Lung (tissue), 13 donors: ENCODE measurements around the gene SLC43A1. TPM values are rescaled to one million over a fixed set of nuclear protein-coding genes. Genes with fewer than 3 reads are reported as not detected.

Experiments used
- ATAC-seq: fragments of 200-7000 bp; cut with Tn5 transposase; one replicate; pipeline ENCODE4 v1.9.1; 2020; ENCODE audit warnings: moderate number of reproducible peaks; ENCODE audit not compliant: insufficient read depth, low FRiP score
- DNase-seq, 3 donors: peaks; one replicate each; pipeline ENCODE4 v3.0.0-alpha.2; 2013 to 2017
- H3K27ac ChIP-seq, 2 donors: one replicate each; pipeline ENCODE4 v1.5.1; 2013; ENCODE audit warnings: mild to moderate bottlenecking in 2 of 2, moderate library complexity in 2 of 2, control low read depth in 1 of 2, inconsistent platforms in 1 of 2, low read depth in 1 of 2, low read length in 1 of 2
- H3K27me3 ChIP-seq, 3 donors: one replicate each; pipeline ENCODE4 v1.5.1; 2013; ENCODE audit warnings: low read length in 2 of 3; ENCODE audit not compliant: control insufficient read depth in 3 of 3, insufficient read depth in 3 of 3
- H3K36me3 ChIP-seq, 4 donors: one replicate each; pipeline ENCODE4 v1.5.1; 2013; ENCODE audit warnings: low read length in 4 of 4, mild to moderate bottlenecking in 1 of 4, moderate library complexity in 1 of 4; ENCODE audit not compliant: control insufficient read depth in 4 of 4, insufficient read depth in 4 of 4
- H3K4me1 ChIP-seq, 5 donors: one replicate each; pipeline ENCODE4 v1.5.1; 2013; ENCODE audit warnings: low read length in 5 of 5, mild to moderate bottlenecking in 2 of 5, moderate library complexity in 1 of 5; ENCODE audit not compliant: control insufficient read depth in 5 of 5, insufficient read depth in 5 of 5
- H3K4me3 ChIP-seq: one replicate; pipeline ENCODE4 v1.5.1; 2013; ENCODE audit warnings: mild to moderate bottlenecking, control low read depth, moderate library complexity
- H3K9ac ChIP-seq, 2 donors: one replicate each; pipeline ENCODE4 v1.5.1; 2013; ENCODE audit warnings: low read length in 2 of 2, control low read depth in 1 of 2; ENCODE audit not compliant: insufficient read depth in 1 of 2
- H3K9me3 ChIP-seq, 4 donors: one replicate each; pipeline ENCODE4 v1.5.1; 2013; ENCODE audit warnings: low read length in 3 of 4, mild to moderate bottlenecking in 1 of 4, moderate library complexity in 1 of 4; ENCODE audit not compliant: control insufficient read depth in 4 of 4, insufficient read depth in 3 of 4
- WGBS, 2 donors: extraction: QIAGEN DNeasy Blood & Tissue Kit; methylation state at CpG; one replicate each; pipeline ENCODE4 v1.1.7; 2013; 5-methylcytosine and 5-hydroxymethylcytosine counted together
- polyA plus RNA-seq, 2 donors: library from polyadenylated mRNA; stranded (reverse); fragments of 200-250 nt; gene quantifications; one replicate each; pipeline ENCODE4 v1.2.1, GENCODE V29; 2013
- small RNA-seq: library from RNA; depleted of rRNA; stranded (forward); fragments of <200 nt; gene quantifications from one replicate; pipeline ENCODE3, GENCODE V24; 2014; ENCODE audit warnings: low replicate concordance
- total RNA-seq, 2 donors: library from RNA; depleted of rRNA in 1 of 2; stranded (reverse); fragments of >200 nt in 1 of 2; gene quantifications; one replicate each; pipeline ENCODE4 v1.2.1, GENCODE V29; 2014 to 2021
- TF ChIP-seq, protein P1 (sequence below): IDR thresholded peaks from 2 replicates; pipeline ENCODE4 v1.5.1; 2012; ENCODE audit warnings: mild to moderate bottlenecking; ENCODE audit errors: control extremely low read depth, extremely low read depth
- donor health status: control.
- donor health status: control.
- donor health status: Bipolar disorder and iron deficiency.
- donor health status: healthy.
- donor health status: DM: yes; HTN: yes; CAD: no.

The SLC43A1 gene
- total and polyA plus RNA-seq, 4 donors, result 10.3 to 18.7 (median 16.7) TPM

DNA sequence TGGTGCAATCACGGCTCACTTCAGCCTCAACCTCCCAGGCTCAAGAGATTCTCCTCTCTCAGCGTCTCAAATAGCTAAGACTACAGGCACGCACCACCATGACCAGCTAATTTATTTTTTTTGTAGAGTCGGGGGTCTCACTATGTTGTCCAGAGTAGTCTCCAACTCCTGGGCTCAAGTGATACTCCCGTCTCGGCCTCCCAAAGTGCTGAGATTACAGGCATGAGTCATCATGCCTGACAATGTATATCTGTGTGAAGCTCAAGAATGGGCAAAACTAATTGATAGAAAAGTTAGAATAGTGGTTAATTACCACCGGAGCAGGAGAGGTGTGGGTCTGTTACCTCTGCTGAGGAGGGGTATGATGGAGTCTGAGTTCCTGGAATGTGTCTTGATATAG is 79.5 kb downstream of the SLC43A1 start:
- H3K4me1 ChIP-seq, result peaks cover 0 to 15% (median 14%) of the 10 kb centered on the region in 5 donors
- TF ChIP-seq, protein P1, sequence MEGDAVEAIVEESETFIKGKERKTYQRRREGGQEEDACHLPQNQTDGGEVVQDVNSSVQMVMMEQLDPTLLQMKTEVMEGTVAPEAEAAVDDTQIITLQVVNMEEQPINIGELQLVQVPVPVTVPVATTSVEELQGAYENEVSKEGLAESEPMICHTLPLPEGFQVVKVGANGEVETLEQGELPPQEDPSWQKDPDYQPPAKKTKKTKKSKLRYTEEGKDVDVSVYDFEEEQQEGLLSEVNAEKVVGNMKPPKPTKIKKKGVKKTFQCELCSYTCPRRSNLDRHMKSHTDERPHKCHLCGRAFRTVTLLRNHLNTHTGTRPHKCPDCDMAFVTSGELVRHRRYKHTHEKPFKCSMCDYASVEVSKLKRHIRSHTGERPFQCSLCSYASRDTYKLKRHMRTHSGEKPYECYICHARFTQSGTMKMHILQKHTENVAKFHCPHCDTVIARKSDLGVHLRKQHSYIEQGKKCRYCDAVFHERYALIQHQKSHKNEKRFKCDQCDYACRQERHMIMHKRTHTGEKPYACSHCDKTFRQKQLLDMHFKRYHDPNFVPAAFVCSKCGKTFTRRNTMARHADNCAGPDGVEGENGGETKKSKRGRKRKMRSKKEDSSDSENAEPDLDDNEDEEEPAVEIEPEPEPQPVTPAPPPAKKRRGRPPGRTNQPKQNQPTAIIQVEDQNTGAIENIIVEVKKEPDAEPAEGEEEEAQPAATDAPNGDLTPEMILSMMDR, result no peak
- WGBS, 2 donors, result 86 to 90% methylated on average over 7 of the region's 7 CpGs
- no peak overlapping the region for H3K27ac ChIP-seq
- no peak for ATAC-seq
- no peak overlapping the region for H3K9ac ChIP-seq
- H3K9me3 ChIP-seq, result no peaks in the 10 kb centered on the region
- no peak overlapping the region for H3K4me3 ChIP-seq
- no peaks in the 10 kb centered on the region for H3K27me3 ChIP-seq
- DNase-seq, result no peak
- H3K36me3 ChIP-seq, result no peaks in the 10 kb centered on the region

DNA sequence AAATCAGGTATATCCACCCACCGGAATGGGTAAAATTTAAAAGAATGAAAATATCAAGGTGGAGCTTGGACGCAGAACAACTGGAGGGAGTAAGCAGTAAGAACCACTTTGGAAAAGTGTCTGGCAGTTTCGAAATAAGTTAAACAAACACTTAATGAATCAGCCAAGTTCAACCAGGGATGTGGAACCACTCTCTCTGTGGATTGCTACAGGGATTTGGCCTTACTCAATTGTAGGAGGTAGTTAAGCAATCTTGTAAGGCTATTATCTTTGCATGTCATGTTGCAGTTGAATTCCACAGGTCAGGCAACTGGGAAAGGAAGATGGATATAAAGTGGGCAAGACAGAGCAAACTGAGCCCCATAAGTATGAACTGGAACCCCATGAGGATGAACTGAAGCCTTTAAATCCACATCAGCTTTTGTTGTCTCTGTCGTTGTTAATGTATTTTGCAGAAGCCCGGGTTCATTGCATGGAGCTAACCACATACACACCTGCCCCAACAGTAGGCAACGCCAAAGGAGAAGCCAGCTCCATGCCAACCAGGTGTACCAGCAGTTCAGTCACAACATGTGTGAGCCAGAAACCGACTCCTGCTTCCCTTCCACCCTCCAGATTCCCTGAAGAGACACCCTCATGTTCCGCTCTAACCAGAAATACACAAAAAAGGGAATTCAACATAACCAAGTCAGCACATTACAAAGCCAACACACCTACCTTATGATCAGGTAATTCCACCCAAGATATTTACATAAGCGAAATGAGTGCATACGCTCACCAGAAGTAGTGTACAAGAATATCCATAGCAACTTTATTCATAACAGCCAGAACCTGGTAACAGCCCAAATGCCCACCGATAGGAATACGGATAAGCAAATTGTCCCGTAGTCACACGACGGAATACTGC is 80.6 kb downstream of the SLC43A1 start:
- Histone ChIP-seq H3K36me3 (no peaks in the 10 kb centered on the region), H3K4me3 (no peak overlapping the region), H3K27me3 (no peaks in the 10 kb centered on the region), H3K4me1 (peaks cover 0 to 15% (median 14%) of the 10 kb centered on the region in 5 donors), H3K9me3 (no peaks in the 10 kb centered on the region), H3K9ac (peak overlapping the region in 1 of 2 donors; percentile 8), H3K27ac (peak overlapping the region in 1 of 2 donors; percentile 88)
- ATAC-seq (peak; percentile 67), DNase-seq (peak; percentile 30 to 96 (median 91))
- TF ChIP-seq, protein P1, result no peak
- WGBS, 2 donors, result 47 to 59% methylated on average over 15 of the region's 15 CpGs

Small RNA genes lying within 50 kb of the gene (small RNA-seq; reads per million reads assigned to genes)
- gene RN7SL605P, result not detected
- gene RNA5SP341, result not detected

Other genes with a start within 250 kb of the SLC43A1 start
- 100 to 1,000 TPM; 107 to 220 TPM for gene TNKS1BP1, start 190.8 kb downstream of the SLC43A1 start, total RNA-seq
- gene TNKS1BP1, start 190.8 kb downstream of the SLC43A1 start, polyA plus RNA-seq, result 100 to 1,000 TPM in 1 of 2 donors, 10 to 100 TPM in 1; 87.0 to 171 TPM
- gene SSRP1, start 179.8 kb downstream of the SLC43A1 start, total RNA-seq, result 10 to 100 TPM; 54.7 to 76.9 TPM
- gene SSRP1, start 179.8 kb downstream of the SLC43A1 start, polyA plus RNA-seq, result 10 to 100 TPM; 37.1 to 74.4 TPM
- under 1 TPM in 1 of 2 donors, not detected in 1; 0.11 TPM for gene P2RX3, start 177.3 kb downstream of the SLC43A1 start, total RNA-seq
- not detected for gene P2RX3, start 177.3 kb downstream of the SLC43A1 start, polyA plus RNA-seq
- 1 to 10 TPM in 1 of 2 donors, not detected in 1; 1.4 TPM for gene PRG3, start 134.6 kb downstream of the SLC43A1 start, total RNA-seq
- gene PRG3, start 134.6 kb downstream of the SLC43A1 start, polyA plus RNA-seq, result under 1 TPM in 1 of 2 donors, not detected in 1; 0.63 TPM
- under 1 TPM; 0.68 to 0.71 TPM for gene PRG2, start 125.1 kb downstream of the SLC43A1 start, total RNA-seq
- 1 to 10 TPM in 1 of 2 donors, under 1 TPM in 1; 0.94 to 5.3 TPM for gene PRG2, start 125.1 kb downstream of the SLC43A1 start, polyA plus RNA-seq
- 100 to 1,000 TPM in 1 of 2 donors, 10 to 100 TPM in 1; 23.3 to 148 TPM for gene SLC43A3, start 88.6 kb downstream of the SLC43A1 start, total RNA-seq
- 100 to 1,000 TPM in 1 of 2 donors, 10 to 100 TPM in 1; 61.4 to 155 TPM for gene SLC43A3, start 88.6 kb downstream of the SLC43A1 start, polyA plus RNA-seq
- gene RTN4RL2, start 55.2 kb downstream of the SLC43A1 start, total RNA-seq, result 1 to 10 TPM in 1 of 2 donors, under 1 TPM in 1; 0.31 to 4.8 TPM
- 1 to 10 TPM; 1.5 to 1.8 TPM for gene RTN4RL2, start 55.2 kb downstream of the SLC43A1 start, polyA plus RNA-seq
- gene TIMM10, start 15.1 kb upstream of the SLC43A1 start, total RNA-seq, result 10 to 100 TPM; 10.4 to 46.5 TPM
- gene TIMM10, start 15.1 kb upstream of the SLC43A1 start, polyA plus RNA-seq, result 10 to 100 TPM; 45.1 to 64.7 TPM
- not detected for gene SMTNL1, start 21.9 kb upstream of the SLC43A1 start, total RNA-seq
- gene SMTNL1, start 21.9 kb upstream of the SLC43A1 start, polyA plus RNA-seq, result not detected
- gene UBE2L6, start 52.0 kb upstream of the SLC43A1 start, total RNA-seq, result 10 to 100 TPM; 38.9 to 97.1 TPM
- gene UBE2L6, start 52.0 kb upstream of the SLC43A1 start, polyA plus RNA-seq, result 100 to 1,000 TPM in 1 of 2 donors, 10 to 100 TPM in 1; 44.9 to 129 TPM
- 100 to 1,000 TPM; 102 to 407 TPM for gene SERPING1, start 82.0 kb upstream of the SLC43A1 start, total RNA-seq
- gene SERPING1, start 82.0 kb upstream of the SLC43A1 start, polyA plus RNA-seq, result 100 to 1,000 TPM; 214 to 418 TPM
- gene YPEL4, start 134.2 kb upstream of the SLC43A1 start, total RNA-seq, result 1 to 10 TPM; 1.3 to 1.5 TPM
- 1 to 10 TPM in 1 of 2 donors, under 1 TPM in 1; 0.71 to 3.1 TPM for gene YPEL4, start 134.2 kb upstream of the SLC43A1 start, polyA plus RNA-seq
- gene CLP1, start 142.1 kb upstream of the SLC43A1 start, total RNA-seq, result 10 to 100 TPM in 1 of 2 donors, 1 to 10 TPM in 1; 6.5 to 12.4 TPM
- gene CLP1, start 142.1 kb upstream of the SLC43A1 start, polyA plus RNA-seq, result 10 to 100 TPM in 1 of 2 donors, 1 to 10 TPM in 1; 6.9 to 16.6 TPM
- 10 to 100 TPM; 37.5 to 63.2 TPM for gene ZDHHC5, start 152.4 kb upstream of the SLC43A1 start, total RNA-seq
- 10 to 100 TPM; 28.7 to 48.4 TPM for gene ZDHHC5, start 152.4 kb upstream of the SLC43A1 start, polyA plus RNA-seq
- gene MED19, start 196.5 kb upstream of the SLC43A1 start, total RNA-seq, result 10 to 100 TPM; 12.0 to 14.9 TPM
- 10 to 100 TPM in 1 of 2 donors, 1 to 10 TPM in 1; 8.7 to 15.1 TPM for gene MED19, start 196.5 kb upstream of the SLC43A1 start, polyA plus RNA-seq
- 10 to 100 TPM; 55.1 to 71.8 TPM for gene TMX2, start 196.9 kb upstream of the SLC43A1 start, total RNA-seq
- 10 to 100 TPM; 51.7 to 89.6 TPM for gene TMX2, start 196.9 kb upstream of the SLC43A1 start, polyA plus RNA-seq
- 100 to 1,000 TPM in 1 of 2 donors, 10 to 100 TPM in 1; 77.3 to 123 TPM for gene SELENOH, start 225.8 kb upstream of the SLC43A1 start, total RNA-seq
- gene SELENOH, start 225.8 kb upstream of the SLC43A1 start, polyA plus RNA-seq, result 100 to 1,000 TPM; 155 TPM
- not detected for gene BTBD18, start 236.1 kb upstream of the SLC43A1 start, total RNA-seq
- gene BTBD18, start 236.1 kb upstream of the SLC43A1 start, polyA plus RNA-seq, result not detected
- gene CTNND1, start 246.1 kb upstream of the SLC43A1 start, total RNA-seq, result 100 to 1,000 TPM; 197 to 423 TPM
- 10 to 100 TPM; 36.5 to 59.9 TPM for gene CTNND1, start 246.1 kb upstream of the SLC43A1 start, polyA plus RNA-seq